Esophagus squamous epithelium (tissue), 5 donors: ENCODE results near the gene RBM3. TPM values are rescaled to one million over a fixed set of nuclear protein-coding genes. Genes with fewer than 3 reads are reported as not detected.
A peak's percentile ranks its signal among the peaks of the same experiment; 100 is the strongest.

Source experiments
- DNase-seq: peaks from one replicate; lab custom pipeline; 2025; lab: John Stamatoyannopoulos, UW
- H3K27ac ChIP-seq, 4 donors: fragments of 200-600 bp; sonication (generic); one replicate each; pipeline ENCODE4 v1.5.1; 2016 to 2019; ENCODE audit warnings: mild to moderate bottlenecking in 1 of 4
- H3K27me3 ChIP-seq, 4 donors: fragments of 200-600 bp; sonication (generic); 1 replicate in 3 of 4; 2 replicates in 1 of 4; pipeline versions ENCODE4 v1.5.1 to v1.6.0; 2017 to 2021; ENCODE audit warnings: antibody characterized with exemption in 1 of 4
- H3K36me3 ChIP-seq, 3 donors: fragments of 200-600 bp; sonication (generic); one replicate each; pipeline ENCODE4 v1.5.1; 2016 to 2019
- H3K4me1 ChIP-seq, 3 donors: fragments of 200-600 bp; sonication (generic); one replicate each; pipeline ENCODE4 v1.5.1; 2017 to 2019
- H3K4me3 ChIP-seq, 4 donors: fragments of 200-600 bp; sonication (generic); 1 replicate in 3 of 4; 2 replicates in 1 of 4; pipeline ENCODE4 v1.5.1; 2016 to 2019; ENCODE audit warnings: mild to moderate bottlenecking in 2 of 4, moderate library complexity in 1 of 4
- H3K9me3 ChIP-seq, 3 donors: fragments of 200-600 bp; sonication (generic); one replicate each; pipeline ENCODE4 v1.5.1; 2016 to 2019
- CTCF ChIP-seq, 6 experiments: fragments of 450-650 bp in 4 of 6; fragments of 200-600 bp in 2 of 6; sonication (generic) in 2 of 6; IDR thresholded peaks; one replicate each; pipeline ENCODE4 v1.5.1; 2016 to 2019; ENCODE audit warnings: antibody characterized with exemption in 6 of 6, mild to moderate bottlenecking in 4 of 6, moderate library complexity in 4 of 6
- POLR2A ChIP-seq, 4 donors: fragments of 450-650 bp; IDR thresholded peaks; one replicate each; pipeline ENCODE4 v1.6.1; 2017; ENCODE audit warnings: antibody characterized with exemption in 4 of 4, mild to moderate bottlenecking in 4 of 4, moderate library complexity in 3 of 4
- WGBS, 2 donors: methylation state at CpG; one replicate each; pipeline ENCODE4 v1.1.5; 2018; 5-methylcytosine and 5-hydroxymethylcytosine counted together
- intact Hi-C: fragments of 100-400 bp; cut with DNase I; formaldehyde crosslinking; loops from one replicate; pipeline ENCODE4 v1.15.0; 2022
- total RNA-seq, 4 donors: library from RNA; depleted of rRNA; stranded (reverse); fragments of >200 nt; gene quantifications; one replicate each; pipeline ENCODE4 v1.1.0, GENCODE V29; 2016
- donor health status: DM: yes; HTN: yes; CAD: no.

RBM3 gene
- total RNA-seq, 4 donors from 2014 or later: 110 to 220 (median 214) TPM

- H3K4me3 ChIP-seq: no peak overlapping the region
- peak overlapping the region in 3 of 4 donors; percentile 56 to 73 (median 68) for H3K27ac ChIP-seq
- TF ChIP-seq CTCF (IDR thresholded peaks at IDR 0.05): no peak
- TF ChIP-seq POLR2A (IDR thresholded peaks at IDR 0.05): no peak
- intact Hi-C loops: no loop called here
- no peak for DNase-seq
- WGBS, 2 donors: 52 to 64% methylated on average over 4 to 13 of the region's 13 CpGs
- peaks cover 0 to 16% (median 0%) of the 10 kb centered on the region in 3 donors for H3K4me1 ChIP-seq
- no peaks in the 10 kb centered on the region for H3K27me3 ChIP-seq
- H3K9me3 ChIP-seq: no peaks in the 10 kb centered on the region
- H3K36me3 ChIP-seq: no peaks in the 10 kb centered on the region
These were observed 15.3 kb downstream of the RBM3 start for GRCh38 chrX:48589482-48590162.

GRCh38 chrX:48590203-48591103 lies 16.2 kb downstream of the RBM3 start:
- 60 to 87% methylated on average over 1 to 17 of the region's 21 CpGs for WGBS, 2 donors
- no peaks in the 10 kb centered on the region for H3K36me3 ChIP-seq
- DNase-seq: no peak
- no peaks in the 10 kb centered on the region for H3K27me3 ChIP-seq
- H3K9me3 ChIP-seq: no peaks in the 10 kb centered on the region
- H3K4me1 ChIP-seq: peaks cover 0 to 16% (median 0%) of the 10 kb centered on the region in 3 donors
- TF ChIP-seq POLR2A (IDR thresholded peaks at IDR 0.05) (no peak), CTCF (IDR thresholded peaks at IDR 0.05) (no peak)
- H3K4me3 ChIP-seq: no peak overlapping the region
- intact Hi-C loops: no loop called here
- H3K27ac ChIP-seq: peak overlapping the region; percentile 54 to 73 (median 62)

- peak in 1 of 6 experiments; percentile 23 for TF ChIP-seq CTCF (IDR thresholded peaks at IDR 0.05)
- no peak for TF ChIP-seq POLR2A (IDR thresholded peaks at IDR 0.05)
- H3K9me3 ChIP-seq: no peaks in the 10 kb centered on the region
- no peak overlapping the region for H3K4me3 ChIP-seq
- 52 to 56% methylated on average over 8 to 9 of the region's 9 CpGs for WGBS, 2 donors
- peaks cover 0 to 16% (median 0%) of the 10 kb centered on the region in 3 donors for H3K4me1 ChIP-seq
- DNase-seq: no peak
- intact Hi-C loops: no loop called here
- no peaks in the 10 kb centered on the region for H3K27me3 ChIP-seq
- no peaks in the 10 kb centered on the region for H3K36me3 ChIP-seq
- peak overlapping the region; percentile 54 to 73 (median 62) for H3K27ac ChIP-seq
These were observed 17.0 kb downstream of the RBM3 start for GRCh38 chrX:48591255-48591791.

GRCh38 chrX:48592971-48593370 lies 18.7 kb downstream of the RBM3 start:
- no peaks in the 10 kb centered on the region for H3K36me3 ChIP-seq
- H3K27me3 ChIP-seq: no peaks in the 10 kb centered on the region
- H3K9me3 ChIP-seq: no peaks in the 10 kb centered on the region
- intact Hi-C loops: no loop called here
- peak overlapping the region in 1 of 4 donors; percentile 73 for H3K27ac ChIP-seq
- peaks cover 0 to 21% (median 0%) of the 10 kb centered on the region in 3 donors for H3K4me1 ChIP-seq
- 43 to 70% methylated on average over 2 to 5 of the region's 5 CpGs for WGBS, 2 donors
- H3K4me3 ChIP-seq: no peak overlapping the region
- no peak for DNase-seq
- TF ChIP-seq CTCF (IDR thresholded peaks at IDR 0.05) (no peak), POLR2A (IDR thresholded peaks at IDR 0.05) (no peak)
